Mucosa of descending colon (tissue), 3 donors: ENCODE measurements around the gene OR1L6. TPM values are rescaled to one million over a fixed set of nuclear protein-coding genes. Genes with fewer than 3 reads are reported as not detected.

Experiments
- ATAC-seq: fragments of 200-7000 bp; cut with Tn5 transposase; one replicate; pipeline ENCODE4 v1.9.1; 2020; ENCODE audit warnings: mild to moderate bottlenecking, moderate library complexity
- DNase-seq, 3 donors: peaks; one replicate each; pipeline ENCODE4 v3.0.0-alpha.2; 2020
- H3K36me3 ChIP-seq: fragments of 200-600 bp; one replicate; pipeline ENCODE4 v1.8.0; 2021; ENCODE audit warnings: low read depth, mild to moderate bottlenecking
- H3K4me1 ChIP-seq: fragments of 200-600 bp; one replicate; pipeline ENCODE4 v1.8.0; 2021; ENCODE audit warnings: low read depth, mild to moderate bottlenecking
- H3K4me3 ChIP-seq: fragments of 200-600 bp; one replicate; pipeline ENCODE4 v1.8.0; 2021; ENCODE audit warnings: mild to moderate bottlenecking
- H3K9me3 ChIP-seq: fragments of 200-600 bp; one replicate; pipeline ENCODE4 v1.8.0; 2021; ENCODE audit warnings: mild to moderate bottlenecking
- intact Hi-C, 2 donors: fragments of 100-400 bp; cut with DNase I in 1 of 2; cut with micrococcal nuclease in 1 of 2; formaldehyde crosslinking; loops; one replicate each; pipeline versions ENCODE4 v1.11.0 to v1.11.1; 2022; cut with DNase I, micrococcal nuclease
- total RNA-seq, 3 donors: library from RNA; stranded (reverse); fragmentation: NEBNext Ultra II Directional in 2 of 3; extraction: Animal tissue kit (Norgen Biotek cat#: 25700) in 2 of 3; gene quantifications; one replicate each; pipeline versions ENCODE4 v1.2.1 to v1.2.4, GENCODE V29; 2021 to 2023
- TF ChIP-seq, protein P1 (sequence below): fragments of 200-600 bp; IDR thresholded peaks from one replicate; pipeline ENCODE4 v1.8.0; 2022; ENCODE audit warnings: antibody characterized with exemption, mild to moderate bottlenecking
- donor health status: DM: no; HTN: no; CAD: no; lungs with moderate emphysema.
- donor health status: DM: no; HTN: no; CAD: no.
- donor health status: DM: no; HTN: yes; CAD: no.

OR1L6 gene
- total RNA-seq, 3 donors from 2014 or later: not detected

DNA sequence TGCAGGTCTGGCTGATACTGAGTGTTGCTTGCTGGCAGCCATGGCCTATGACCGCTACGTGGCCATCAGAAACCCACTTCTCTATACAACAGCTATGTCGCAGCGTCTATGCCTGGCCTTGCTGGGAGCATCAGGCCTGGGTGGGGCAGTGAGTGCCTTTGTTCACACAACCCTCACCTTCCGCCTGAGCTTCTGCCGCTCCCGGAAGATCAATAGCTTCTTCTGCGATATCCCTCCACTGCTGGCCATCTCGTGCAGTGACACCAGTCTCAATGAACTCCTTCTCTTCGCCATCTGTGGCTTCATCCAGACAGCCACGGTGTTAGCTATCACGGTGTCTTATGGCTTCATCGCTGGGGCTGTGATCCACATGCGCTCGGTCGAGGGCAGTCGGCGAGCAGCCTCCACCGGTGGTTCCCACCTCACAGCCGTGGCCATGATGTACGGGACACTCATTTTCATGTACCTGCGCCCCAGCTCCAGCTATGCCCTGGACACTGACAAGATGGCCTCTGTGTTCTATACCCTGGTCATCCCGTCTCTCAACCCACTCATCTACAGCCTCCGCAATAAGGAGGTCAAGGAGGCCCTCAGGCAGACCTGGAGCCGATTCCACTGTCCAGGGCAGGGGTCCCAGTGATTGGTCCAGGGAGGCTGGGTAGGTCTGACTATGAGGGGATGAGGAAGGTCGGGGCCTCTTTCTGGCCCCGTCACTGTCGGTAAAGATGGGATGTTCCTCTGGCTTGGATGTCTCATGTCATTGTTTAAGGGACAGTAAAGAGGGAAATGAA, 47.3 kb downstream of the OR1L6 start:
- no peak for ATAC-seq
- H3K4me1 ChIP-seq: no peaks in the 10 kb centered on the region
- no peak overlapping the region for H3K4me3 ChIP-seq
- intact Hi-C loops: no loop called here
- TF ChIP-seq, protein P1, sequence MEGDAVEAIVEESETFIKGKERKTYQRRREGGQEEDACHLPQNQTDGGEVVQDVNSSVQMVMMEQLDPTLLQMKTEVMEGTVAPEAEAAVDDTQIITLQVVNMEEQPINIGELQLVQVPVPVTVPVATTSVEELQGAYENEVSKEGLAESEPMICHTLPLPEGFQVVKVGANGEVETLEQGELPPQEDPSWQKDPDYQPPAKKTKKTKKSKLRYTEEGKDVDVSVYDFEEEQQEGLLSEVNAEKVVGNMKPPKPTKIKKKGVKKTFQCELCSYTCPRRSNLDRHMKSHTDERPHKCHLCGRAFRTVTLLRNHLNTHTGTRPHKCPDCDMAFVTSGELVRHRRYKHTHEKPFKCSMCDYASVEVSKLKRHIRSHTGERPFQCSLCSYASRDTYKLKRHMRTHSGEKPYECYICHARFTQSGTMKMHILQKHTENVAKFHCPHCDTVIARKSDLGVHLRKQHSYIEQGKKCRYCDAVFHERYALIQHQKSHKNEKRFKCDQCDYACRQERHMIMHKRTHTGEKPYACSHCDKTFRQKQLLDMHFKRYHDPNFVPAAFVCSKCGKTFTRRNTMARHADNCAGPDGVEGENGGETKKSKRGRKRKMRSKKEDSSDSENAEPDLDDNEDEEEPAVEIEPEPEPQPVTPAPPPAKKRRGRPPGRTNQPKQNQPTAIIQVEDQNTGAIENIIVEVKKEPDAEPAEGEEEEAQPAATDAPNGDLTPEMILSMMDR: no peak
- H3K9me3 ChIP-seq: no peaks in the 10 kb centered on the region
- DNase-seq: no peak
- no peaks in the 10 kb centered on the region for H3K36me3 ChIP-seq

- Histone ChIP-seq H3K4me3 (no peak overlapping the region), H3K9me3 (no peaks in the 10 kb centered on the region), H3K4me1 (no peaks in the 10 kb centered on the region), H3K36me3 (no peaks in the 10 kb centered on the region)
- intact Hi-C loops: no loop called here
- DNase-seq: no peak
- ATAC-seq: no peak
- TF ChIP-seq, protein P1: no peak
Measured at GRCh38 chr9:122791872-122792669, 50.0 kb downstream of the OR1L6 start.

- TF ChIP-seq, protein P1: no peak
- Histone ChIP-seq H3K9me3 (no peaks in the 10 kb centered on the region), H3K4me1 (no peaks in the 10 kb centered on the region), H3K4me3 (no peak overlapping the region), H3K36me3 (no peaks in the 10 kb centered on the region)
- DNase-seq (no peak), ATAC-seq (no peak)
- intact Hi-C loops: no loop called here
Measured at GRCh38 chr9:122797316-122798063, 55.4 kb downstream of the OR1L6 start.

Other genes with a start within 250 kb of the OR1L6 start
- gene OR1J2, start 231.5 kb upstream of the OR1L6 start, total RNA-seq: not detected
- not detected for gene OR1J4, start 223.2 kb upstream of the OR1L6 start, total RNA-seq
- not detected for gene OR1N1, start 215.0 kb upstream of the OR1L6 start, total RNA-seq
- not detected for gene OR1N2, start 189.2 kb upstream of the OR1L6 start, total RNA-seq
- gene OR1L8, start 158.9 kb upstream of the OR1L6 start, total RNA-seq: under 1 TPM in 1 of 3 donors, not detected in 2; 0.19 TPM
- gene OR1Q1, start 127.6 kb upstream of the OR1L6 start, total RNA-seq: not detected
- gene OR1B1, start 84.7 kb upstream of the OR1L6 start, total RNA-seq: not detected
- gene OR1L1, start 80.6 kb upstream of the OR1L6 start, total RNA-seq: not detected
- gene OR1L3, start 67.2 kb upstream of the OR1L6 start, total RNA-seq: not detected
- not detected for gene OR1L4, start 18.3 kb upstream of the OR1L6 start, total RNA-seq
- not detected for gene OR5C1, start 46.6 kb downstream of the OR1L6 start, total RNA-seq
- not detected for gene OR1K1, start 57.8 kb downstream of the OR1L6 start, total RNA-seq
- gene PDCL, start 86.3 kb downstream of the OR1L6 start, total RNA-seq: 10 to 100 TPM; 15.0 to 18.4 (median 17.4) TPM
- 10 to 100 TPM; 32.0 to 56.3 (median 33.0) TPM for gene RC3H2, start 163.1 kb downstream of the OR1L6 start, total RNA-seq
- gene ZBTB6, start 171.0 kb downstream of the OR1L6 start, total RNA-seq: 1 to 10 TPM; 6.5 to 8.0 (median 7.9) TPM
- 10 to 100 TPM in 1 of 3 donors, 1 to 10 TPM in 2; 5.0 to 11.2 (median 5.1) TPM for gene ZBTB26, start 189.2 kb downstream of the OR1L6 start, total RNA-seq
- 100 to 1,000 TPM in 1 of 3 donors, 10 to 100 TPM in 2; 54.5 to 130 (median 55.9) TPM for gene RABGAP1, start 198.7 kb downstream of the OR1L6 start, total RNA-seq